Stimulated activated naive CD8-positive, alpha-beta T cell treated with anti-CD3 and anti-CD28 coated beads, Interleukin-15, Interleukin-2, amounts not matched to agents 100 ng/mL and 50 ng/mL, for 24 hours (primary cell): ENCODE data around the gene PPP1R2.
"Not testable (repeated sequence)": the region's sequence is repeated elsewhere in the genome, so short reads cannot be mapped to it uniquely, and the experiment has no call there.

ENCODE experiments used
- H3K27ac Mint-ChIP-seq: one replicate; pipeline ENCODE4 v1.8.0; 2021; ENCODE audit warnings: mild to moderate bottlenecking, mixed read lengths
- H3K27me3 Mint-ChIP-seq: one replicate; pipeline ENCODE4 v1.8.0; 2021; ENCODE audit warnings: mixed read lengths
- H3K36me3 Mint-ChIP-seq: one replicate; pipeline ENCODE4 v1.8.0; 2021; ENCODE audit warnings: low read depth, mixed read lengths
- H3K4me1 Mint-ChIP-seq: one replicate; pipeline ENCODE4 v1.8.0; 2021; ENCODE audit warnings: low read depth, mixed read lengths
- H3K4me3 Mint-ChIP-seq: one replicate; pipeline ENCODE4 v1.8.0; 2021; ENCODE audit warnings: mild to moderate bottlenecking, mixed read lengths
- H3K9me3 Mint-ChIP-seq: one replicate; pipeline ENCODE4 v1.8.0; 2021; ENCODE audit warnings: mixed read lengths

PPP1R2 gene

GRCh38 chr3:195542698-195543499, at the start of gene PPP1R2:
Gene PPP1R2, minus strand, starts transcription at chr3:195543325. Its CDS starts 300 bp downstream, at chr3:195543025.
- peak within 1 kb of the TSS; percentile 85 for H3K4me3 Mint-ChIP-seq
- H3K27me3 Mint-ChIP-seq = no peaks in the 10 kb centered on the region
- H3K27ac Mint-ChIP-seq = peak within 1 kb of the TSS; percentile 81
- peaks cover 78% of the 10 kb centered on the region for H3K4me1 Mint-ChIP-seq
- H3K9me3 Mint-ChIP-seq = no peaks in the 10 kb centered on the region
- peaks cover 23% of the 10 kb centered on the region for H3K36me3 Mint-ChIP-seq

DNA sequence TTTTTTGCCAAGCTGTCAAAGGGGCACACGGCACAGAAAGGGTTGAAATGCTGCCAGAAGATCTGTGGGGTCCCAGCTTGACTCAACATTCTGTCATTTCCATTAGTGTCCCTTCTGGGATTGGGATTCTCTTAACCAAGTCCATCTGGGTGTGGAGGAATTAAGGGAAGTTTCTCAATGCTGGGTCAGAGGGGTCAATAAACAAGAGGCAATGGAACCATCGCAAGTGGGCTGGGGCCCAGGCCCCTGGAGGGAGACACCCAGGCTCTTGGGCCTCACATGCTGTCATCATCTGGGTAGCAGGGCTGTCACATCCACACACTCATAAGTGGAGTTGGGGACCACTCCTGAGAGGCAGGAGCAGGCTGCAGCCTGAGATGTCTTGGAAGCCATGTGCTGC, 48.7 kb upstream of the PPP1R2 start:
- H3K4me1 Mint-ChIP-seq = no peaks in the 10 kb centered on the region
- no peaks in the 10 kb centered on the region for H3K9me3 Mint-ChIP-seq
- H3K27me3 Mint-ChIP-seq = no peaks in the 10 kb centered on the region
- H3K4me3 Mint-ChIP-seq = no peak overlapping the region
- H3K36me3 Mint-ChIP-seq = no peaks in the 10 kb centered on the region
- H3K27ac Mint-ChIP-seq = no peak overlapping the region

DNA sequence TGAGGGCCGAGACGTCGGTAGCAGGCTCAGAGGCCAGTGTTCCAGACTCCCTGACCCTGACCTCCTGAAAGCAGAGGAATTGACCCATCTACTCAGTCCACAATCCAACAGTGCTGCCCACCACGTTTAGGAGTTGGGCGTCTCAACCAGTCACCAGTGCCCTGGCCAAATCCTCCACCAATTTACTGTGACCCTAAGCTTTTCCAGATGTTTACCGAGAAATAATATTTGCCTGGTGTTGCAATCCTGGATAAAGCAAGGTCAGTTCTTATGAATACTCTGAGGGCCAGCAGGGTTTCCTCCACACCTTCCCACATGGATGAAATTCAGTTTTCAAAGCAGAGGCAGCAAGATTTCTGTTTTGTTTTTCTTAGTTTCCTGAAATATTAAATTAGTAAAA, 48.1 kb upstream of the PPP1R2 start:
- no peaks in the 10 kb centered on the region for H3K4me1 Mint-ChIP-seq
- H3K9me3 Mint-ChIP-seq = no peaks in the 10 kb centered on the region
- no peak overlapping the region for H3K27ac Mint-ChIP-seq
- H3K36me3 Mint-ChIP-seq = no peaks in the 10 kb centered on the region
- H3K27me3 Mint-ChIP-seq = no peaks in the 10 kb centered on the region
- no peak overlapping the region for H3K4me3 Mint-ChIP-seq

DNA sequence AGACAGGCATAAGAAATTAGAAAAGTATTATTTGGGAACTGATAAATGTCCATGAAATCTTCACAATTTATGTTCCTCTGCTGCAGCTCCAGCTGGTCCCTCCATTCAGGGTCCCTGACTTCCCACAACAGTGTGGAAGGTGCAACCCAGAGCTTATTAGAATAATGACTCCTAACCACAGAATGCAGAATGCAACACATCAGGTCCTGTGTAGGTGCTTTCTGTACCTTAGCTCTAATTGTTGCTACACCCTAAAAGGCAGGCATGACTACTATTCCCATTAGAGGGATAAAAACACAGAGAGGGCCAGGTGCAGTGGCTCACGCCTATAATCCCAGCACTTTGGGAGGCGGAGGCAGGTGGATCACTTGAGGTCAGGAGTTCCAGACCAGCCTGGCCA, 47.3 kb upstream of the PPP1R2 start:
- not testable (repeated sequence) for H3K27me3 Mint-ChIP-seq, H3K9me3 Mint-ChIP-seq, H3K36me3 Mint-ChIP-seq, H3K4me3 Mint-ChIP-seq, H3K4me1 Mint-ChIP-seq, H3K27ac Mint-ChIP-seq

GRCh38 chr3:195589796-195590195, 46.7 kb upstream of the PPP1R2 start:
- H3K27me3 Mint-ChIP-seq = peaks cover 10% of the 10 kb centered on the region
- not testable (repeated sequence) for H3K27ac Mint-ChIP-seq

DNA sequence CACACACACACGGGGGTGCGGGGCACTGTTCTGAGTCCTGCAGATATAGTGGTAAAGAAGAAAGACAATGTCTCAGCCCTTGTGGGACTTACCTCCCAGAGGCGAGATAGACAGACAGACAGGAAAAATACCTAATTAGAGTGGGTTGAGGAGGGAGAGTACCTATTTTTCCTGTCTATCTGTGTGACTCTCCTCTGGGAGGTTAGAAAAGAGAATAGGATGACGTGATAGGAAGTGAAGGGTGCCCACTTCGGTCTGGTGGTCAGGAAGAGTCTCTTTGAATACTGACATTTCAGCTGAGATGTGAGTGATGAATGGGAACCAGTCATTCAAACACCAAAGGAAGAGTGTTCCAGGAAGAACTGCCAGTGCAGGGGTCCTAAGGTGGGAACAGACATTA, 44.7 kb upstream of the PPP1R2 start:
- no peak overlapping the region for H3K4me3 Mint-ChIP-seq
- H3K27ac Mint-ChIP-seq = no peak overlapping the region
- peaks cover 11% of the 10 kb centered on the region for H3K27me3 Mint-ChIP-seq
- H3K9me3 Mint-ChIP-seq = no peaks in the 10 kb centered on the region
- no peaks in the 10 kb centered on the region for H3K36me3 Mint-ChIP-seq
- peaks cover 4% of the 10 kb centered on the region for H3K4me1 Mint-ChIP-seq

More at GRCh38 chr3:195589796-195590195, 46.7 kb upstream of the PPP1R2 start:
- H3K36me3 Mint-ChIP-seq, H3K9me3 Mint-ChIP-seq, H3K4me3 Mint-ChIP-seq, H3K4me1 Mint-ChIP-seq: not testable (repeated sequence)

DNA sequence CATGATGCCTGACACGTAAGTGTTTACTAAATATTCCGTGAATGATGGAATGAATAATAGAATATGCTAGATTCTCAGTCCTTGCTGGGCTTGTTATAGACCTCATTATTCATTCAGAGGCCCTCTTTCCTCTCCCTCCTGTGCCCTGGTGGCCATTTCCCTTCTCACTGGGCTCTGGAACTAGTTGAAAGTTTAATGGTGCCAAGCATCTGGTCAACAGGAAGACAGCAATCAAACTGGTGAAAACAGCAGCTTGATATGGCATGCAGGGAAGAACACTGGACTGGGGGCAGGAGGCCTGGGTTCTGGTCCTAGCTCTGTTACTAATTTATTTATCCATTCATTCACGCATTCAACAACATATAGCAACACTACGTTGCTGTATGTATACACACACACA, 44.3 kb upstream of the PPP1R2 start:
- peaks cover 11% of the 10 kb centered on the region for H3K27me3 Mint-ChIP-seq

GRCh38 chr3:195584543-195584870, 41.4 kb upstream of the PPP1R2 start:
- Mint-ChIP-seq H3K36me3 (no peaks in the 10 kb centered on the region), H3K27me3 (peaks cover 11% of the 10 kb centered on the region), H3K4me1 (peaks cover 11% of the 10 kb centered on the region), H3K9me3 (no peaks in the 10 kb centered on the region), H3K4me3 (no peak overlapping the region), H3K27ac (no peak overlapping the region)

More for the DNA sequence above, 44.3 kb upstream of the PPP1R2 start:
- H3K27ac Mint-ChIP-seq = no peak overlapping the region
- no peak overlapping the region for H3K4me3 Mint-ChIP-seq
- no peaks in the 10 kb centered on the region for H3K36me3 Mint-ChIP-seq
- H3K4me1 Mint-ChIP-seq = peaks cover 4% of the 10 kb centered on the region
- H3K9me3 Mint-ChIP-seq = no peaks in the 10 kb centered on the region

- Mint-ChIP-seq H3K4me3 (no peak within 1 kb of the TSS), H3K27me3 (peaks cover 11% of the 10 kb centered on the region), H3K36me3 (no peaks in the 10 kb centered on the region), H3K27ac (no peak within 1 kb of the TSS), H3K4me1 (peaks cover 11% of the 10 kb centered on the region), H3K9me3 (no peaks in the 10 kb centered on the region)
Observed at GRCh38 chr3:195583831-195584542, 40.9 kb upstream of the PPP1R2 start, which contains the start of gene APOD. Gene APOD, minus strand, starts transcription at chr3:195583940. Its CDS starts 4,479 bp downstream, at chr3:195579461.

DNA sequence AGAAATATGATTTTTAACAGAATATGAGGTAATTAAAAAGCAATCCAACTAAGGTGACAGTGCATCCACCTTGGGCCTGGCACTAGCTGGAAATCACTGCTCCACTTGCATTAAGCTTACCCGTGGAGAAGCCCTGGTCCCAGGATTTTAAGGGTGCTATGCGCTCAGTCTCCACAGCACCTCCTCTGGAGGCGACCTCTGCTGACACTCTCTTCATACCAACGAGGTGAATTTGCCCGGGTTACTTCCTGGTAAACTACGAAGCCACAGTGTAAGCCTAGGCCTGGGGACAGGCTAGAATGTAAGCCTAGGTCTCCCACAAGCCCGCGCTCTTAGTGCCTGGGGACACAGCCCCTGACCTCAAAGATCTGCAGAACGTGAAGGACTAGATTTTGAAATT, 39.8 kb upstream of the PPP1R2 start:
- Mint-ChIP-seq H3K4me3 (no peak overlapping the region), H3K9me3 (no peaks in the 10 kb centered on the region), H3K27me3 (peaks cover 11% of the 10 kb centered on the region)

DNA sequence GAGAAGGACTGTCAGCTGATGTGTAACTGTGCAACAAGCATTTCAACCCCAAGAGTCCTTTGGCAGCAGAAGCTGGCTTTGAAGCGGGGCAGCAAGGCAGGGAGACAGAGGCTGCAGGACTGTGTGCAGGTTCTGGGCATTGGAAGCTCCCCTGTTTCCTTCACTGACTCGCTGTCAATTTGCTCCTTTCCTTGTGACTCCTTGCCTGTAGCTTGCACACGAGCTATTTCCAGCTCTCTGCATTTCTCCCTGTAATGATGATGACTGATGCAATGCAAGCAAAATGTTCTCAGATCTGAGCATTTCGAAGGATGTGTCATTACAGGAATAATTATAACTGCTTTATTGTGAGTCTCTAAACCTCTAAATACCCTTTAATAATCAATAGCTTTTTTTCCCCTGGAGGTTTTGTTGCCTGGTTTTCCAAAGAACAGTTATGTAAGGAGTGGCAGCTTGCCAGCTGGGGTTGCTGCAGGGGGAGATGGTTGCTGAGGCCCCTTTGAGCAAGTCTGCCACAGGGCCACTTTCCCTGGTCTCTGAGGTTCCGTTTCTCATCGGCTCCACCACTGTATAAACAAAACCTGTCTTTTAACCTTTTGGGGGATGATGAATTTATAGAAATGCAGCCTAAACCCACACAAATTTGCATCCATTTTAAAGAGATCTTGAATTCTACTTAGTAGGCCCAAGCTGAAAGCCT, 37.8 kb upstream of the PPP1R2 start:
- Mint-ChIP-seq H3K4me3 (no peak overlapping the region), H3K36me3 (no peaks in the 10 kb centered on the region), H3K27me3 (peaks cover 11% of the 10 kb centered on the region), H3K9me3 (no peaks in the 10 kb centered on the region), H3K27ac (no peak overlapping the region), H3K4me1 (peaks cover 11% of the 10 kb centered on the region)

More for the DNA sequence above, 39.8 kb upstream of the PPP1R2 start:
- no peak overlapping the region for H3K27ac Mint-ChIP-seq
- peaks cover 11% of the 10 kb centered on the region for H3K4me1 Mint-ChIP-seq
- H3K36me3 Mint-ChIP-seq = no peaks in the 10 kb centered on the region

DNA sequence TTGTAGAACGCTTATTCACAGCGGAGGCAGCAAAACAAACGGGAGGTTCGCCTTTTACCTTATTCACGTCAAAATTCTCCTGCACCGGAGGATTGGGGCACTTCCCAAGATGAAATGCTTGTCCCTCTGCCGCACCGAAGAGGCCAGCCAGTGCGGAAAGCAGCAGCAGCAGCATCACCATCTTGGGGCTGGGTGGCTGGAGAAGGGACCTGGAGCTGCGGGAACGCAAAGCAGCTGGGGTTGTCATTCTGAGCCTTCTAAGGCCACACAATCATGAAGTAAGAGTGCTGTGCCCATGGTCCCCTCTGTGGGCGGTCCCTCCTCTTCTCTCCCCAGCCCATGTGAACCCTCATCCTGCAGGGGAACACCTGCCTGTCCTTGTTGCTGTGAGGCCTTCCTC, 36.2 kb upstream of the PPP1R2 start:
- H3K27ac Mint-ChIP-seq = no peak overlapping the region
- peaks cover 11% of the 10 kb centered on the region for H3K4me1 Mint-ChIP-seq
- no peaks in the 10 kb centered on the region for H3K9me3 Mint-ChIP-seq
- no peaks in the 10 kb centered on the region for H3K27me3 Mint-ChIP-seq
- no peaks in the 10 kb centered on the region for H3K36me3 Mint-ChIP-seq
- H3K4me3 Mint-ChIP-seq = no peak overlapping the region

DNA sequence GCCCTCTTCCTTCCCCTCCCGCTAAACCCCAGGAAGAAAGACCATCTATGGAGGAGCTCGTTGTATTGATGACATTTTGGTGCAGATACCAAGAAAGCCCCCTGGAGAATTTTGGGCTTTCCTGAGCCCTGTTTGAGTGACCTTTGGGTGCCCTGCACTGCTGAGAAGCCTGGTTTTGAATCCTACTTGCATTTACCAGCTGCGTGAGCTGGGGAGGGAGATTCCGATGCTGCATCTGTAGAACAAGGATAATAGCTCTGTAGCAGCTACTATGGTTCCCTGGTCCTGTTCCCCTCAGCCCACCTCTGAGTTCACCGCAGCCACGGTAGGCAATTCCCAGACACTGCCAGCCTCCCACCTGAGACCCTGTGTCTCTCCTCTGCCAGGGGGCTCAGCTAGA, 35.4 kb upstream of the PPP1R2 start:
- Mint-ChIP-seq H3K4me1 (peaks cover 8% of the 10 kb centered on the region), H3K36me3 (no peaks in the 10 kb centered on the region), H3K9me3 (no peaks in the 10 kb centered on the region), H3K27ac (no peak overlapping the region), H3K27me3 (no peaks in the 10 kb centered on the region), H3K4me3 (no peak overlapping the region)

GRCh38 chr3:195577645-195578177, 34.6 kb upstream of the PPP1R2 start:
- Mint-ChIP-seq H3K27me3 (no peaks in the 10 kb centered on the region), H3K4me3 (no peak overlapping the region), H3K9me3 (no peaks in the 10 kb centered on the region), H3K4me1 (peaks cover 8% of the 10 kb centered on the region), H3K27ac (no peak overlapping the region), H3K36me3 (no peaks in the 10 kb centered on the region)
